SK-N-MC (cell line): ENCODE measurements around the gene LENEP.

Source experiments
- EZH2 ChIP-seq: fragments of 200-600 bp; sonication (generic); IDR thresholded peaks from one replicate; pipeline ENCODE4 v1.6.1; 2017; ENCODE audit warnings: antibody characterized with exemption
- FOXP2 ChIP-seq: optimal IDR thresholded peaks from 2 replicates; pipeline ENCODE3; 2011; ENCODE audit warnings: mild to moderate bottlenecking, moderate library complexity; ENCODE audit not compliant: insufficient read depth; ENCODE audit errors: extremely low read length, control extremely low read depth
- POLR2AphosphoS5 ChIP-seq: IDR thresholded peaks from 2 replicates; pipeline ENCODE4 v1.6.1; 2012; ENCODE audit warnings: mild to moderate bottlenecking, low read depth, low read length, borderline replicate concordance

DNA sequence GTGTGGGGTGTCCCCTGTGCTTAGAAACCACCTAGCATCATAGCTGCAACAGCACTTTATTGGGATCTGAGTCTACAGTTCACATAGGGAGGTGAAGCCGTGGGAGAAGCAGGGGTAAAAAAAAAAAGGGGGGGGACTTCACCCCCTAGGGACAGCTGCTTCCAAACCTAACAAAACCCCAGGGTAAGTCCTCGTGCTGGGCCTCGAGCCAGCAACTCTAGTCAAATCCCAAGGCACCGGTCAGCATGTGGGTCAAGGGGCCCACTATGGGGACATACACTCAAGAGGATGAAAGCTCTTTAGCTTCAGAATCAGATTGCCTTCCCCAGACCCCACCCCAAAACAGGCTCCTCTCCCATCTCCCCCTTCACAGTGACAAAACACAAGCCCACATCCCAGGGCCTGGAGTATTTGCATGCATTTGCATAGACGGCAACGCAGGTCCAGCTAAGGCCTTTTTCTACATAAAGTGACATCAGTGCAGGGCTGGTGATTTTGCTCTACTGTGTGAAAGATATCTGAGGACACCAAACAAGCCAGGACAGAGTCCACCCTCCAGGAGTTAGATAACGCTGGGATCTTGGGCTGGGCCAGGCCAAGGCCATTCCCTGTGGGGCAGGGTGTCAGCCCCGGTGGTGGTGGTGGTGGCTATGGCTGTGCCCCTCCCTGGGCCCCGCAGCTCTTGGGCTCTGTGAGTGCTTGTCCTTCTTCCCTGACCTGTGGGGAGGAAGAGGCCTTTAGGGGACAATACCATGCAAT lies 48.8 kb upstream of the LENEP start:
- TF ChIP-seq POLR2AphosphoS5 (no peak), EZH2 (no peak), FOXP2 (no peak)
